Endothelial cell of umbilical vein (primary cell): ENCODE measurements around the gene STARD13. TPM values are rescaled to one million over a fixed set of nuclear protein-coding genes. Genes with fewer than 3 reads are reported as not detected.

ENCODE experiments used
- BruUV-seq: library from RNA; stranded (reverse); fragments of 400-500 nt; replicated peaks from 2 replicates; lab custom pipeline; 2021; lab: Mats Ljungman, UMichigan
- CTCF ChIA-PET: fragments of 300-600, 350-600 bp; sonication (Branson Sonifier 250); formaldehyde crosslinking; loops from one replicate; lab custom pipeline; 2021; ENCODE audit warnings: antibody characterized with exemption, inconsistent platforms; lab: Charles Lee
- POLR2A ChIA-PET: fragments of 300-600, 350-600 bp; sonication (Branson Sonifier 250); formaldehyde crosslinking; loops from one replicate; lab custom pipeline; 2021; ENCODE audit warnings: antibody characterized with exemption, inconsistent platforms; lab: Charles Lee
- DNase-seq: peaks from one replicate; pipeline ENCODE4 v3.0.0-alpha.2; 2011; ENCODE audit warnings: low read depth, low spot score
- FAIRE-seq: peaks from 2 replicates; lab custom pipeline; 2011; peaks lifted over from hg19 to GRCh38; lab: Jason Lieb, UNC
- H2AFZ ChIP-seq: 2 replicates; pipeline ENCODE4 v1.6.0; 2012; ENCODE audit warnings: low read depth, low read length, control low read depth, inconsistent platforms
- H3K27ac ChIP-seq: 2 replicates; pipeline ENCODE4 v1.5.1; 2011; ENCODE audit warnings: low read depth, mild to moderate bottlenecking, control low read depth, low read length, moderate library complexity; ENCODE audit not compliant: insufficient read depth
- H3K27me3 ChIP-seq, 2 experiments: 2 replicates each; pipeline versions ENCODE4 v1.6.0 to v1.6.1; 2011; ENCODE audit warnings: low read length in 2 of 2, mixed read lengths in 1 of 2; ENCODE audit not compliant: control insufficient read depth in 2 of 2, insufficient read depth in 2 of 2
- H3K36me3 ChIP-seq, 2 experiments: 2 replicates in 1 of 2; 3 replicates in 1 of 2; pipeline ENCODE4 v1.5.1; 2011; ENCODE audit warnings: low read length in 2 of 2, mild to moderate bottlenecking in 1 of 2, moderate library complexity in 1 of 2; ENCODE audit not compliant: control insufficient read depth in 2 of 2, insufficient read depth in 2 of 2; ENCODE audit errors: extremely low read depth in 1 of 2
- H3K4me1 ChIP-seq: 3 replicates; pipeline ENCODE4 v1.5.1; 2011; ENCODE audit warnings: mild to moderate bottlenecking, low read length; ENCODE audit not compliant: control insufficient read depth, insufficient read depth; ENCODE audit errors: extremely low read depth
- H3K4me2 ChIP-seq: 2 replicates; pipeline ENCODE4 v1.6.1; 2011; ENCODE audit warnings: low read length, control low read depth, mixed read lengths; ENCODE audit not compliant: insufficient read depth
- H3K4me3 ChIP-seq, 3 experiments: fragments of 200-600 bp in 1 of 3; sonication (generic), shearing (Covaris generic) in 1 of 3; replicated peaks in 1 of 3; 2 replicates each; pipeline ENCODE4 v1.5.1; 2011 to 2016; ENCODE audit warnings: control low read depth in 3 of 3, low read length in 3 of 3, mild to moderate bottlenecking in 2 of 3, inconsistent platforms in 1 of 3, low read depth in 1 of 3, moderate library complexity in 1 of 3; ENCODE audit not compliant: insufficient read depth in 1 of 3
- H3K79me2 ChIP-seq: 2 replicates; pipeline ENCODE4 v1.6.0; 2012; ENCODE audit warnings: low read length, inconsistent platforms; ENCODE audit not compliant: control insufficient read depth, insufficient read depth
- H3K9ac ChIP-seq: replicated peaks from 2 replicates; pipeline ENCODE3; 2011; ENCODE audit warnings: low read length, control low read depth; ENCODE audit not compliant: insufficient read depth; ENCODE audit errors: extremely low read depth
- H3K9me1 ChIP-seq: replicated peaks from 3 replicates; pipeline ENCODE4 v1.6.0; 2011; ENCODE audit warnings: mild to moderate bottlenecking, low read length; ENCODE audit not compliant: control insufficient read depth, insufficient read depth; ENCODE audit errors: extremely low read depth
- H3K9me3 ChIP-seq: replicated peaks from 2 replicates; pipeline ENCODE4 v1.5.1; 2012; ENCODE audit warnings: low read length, inconsistent platforms; ENCODE audit not compliant: control insufficient read depth, insufficient read depth
- H4K20me1 ChIP-seq: replicated peaks from 2 replicates; pipeline ENCODE3; 2011; ENCODE audit warnings: mild to moderate bottlenecking, low read length; ENCODE audit not compliant: control insufficient read depth, insufficient read depth; ENCODE audit errors: extremely low read depth
- CTCF ChIP-seq, 2 donors: IDR thresholded peaks; 1 replicate in 1 of 2; 2 replicates in 1 of 2; pipeline ENCODE4 v1.5.1; 2011; ENCODE audit warnings: low read length in 2 of 2, mild to moderate bottlenecking in 2 of 2, moderate library complexity in 2 of 2, control low read depth in 1 of 2, inconsistent platforms in 1 of 2, low read depth in 1 of 2; ENCODE audit not compliant: insufficient read depth in 1 of 2; ENCODE audit errors: extremely low read depth in 1 of 2
- EZH2 ChIP-seq: IDR thresholded peaks from 2 replicates; pipeline ENCODE4 v1.6.1; 2012; ENCODE audit warnings: borderline replicate concordance, low read depth, mild to moderate bottlenecking, moderate library complexity, low read length, inconsistent platforms; ENCODE audit not compliant: severe bottlenecking
- FOS ChIP-seq: IDR thresholded peaks from 2 replicates; pipeline ENCODE4 v1.6.1; 2011; ENCODE audit warnings: mild to moderate bottlenecking, low read length, moderate library complexity, borderline replicate concordance; ENCODE audit not compliant: insufficient read depth
- GATA2 ChIP-seq: IDR thresholded peaks from 2 replicates; pipeline ENCODE4 v1.7.0; 2011; ENCODE audit warnings: low read depth, mild to moderate bottlenecking, moderate library complexity, mixed read lengths, low read length; ENCODE audit not compliant: insufficient read length, insufficient read depth
- JUN ChIP-seq: IDR thresholded peaks from 2 replicates; pipeline ENCODE4 v1.6.1; 2011; ENCODE audit warnings: borderline replicate concordance, low read depth; ENCODE audit not compliant: insufficient read length, insufficient read depth
- MAX ChIP-seq: IDR thresholded peaks from 2 replicates; pipeline ENCODE4 v1.6.1; 2011; ENCODE audit not compliant: insufficient read depth, insufficient read length
- MYC ChIP-seq: IDR thresholded peaks from one replicate; pipeline ENCODE4 v1.6.1; 2011; ENCODE audit warnings: mild to moderate bottlenecking, low read depth, low read length
- POLR2A ChIP-seq: IDR thresholded peaks from 2 replicates; pipeline ENCODE4 v1.6.1; 2012; ENCODE audit warnings: low read depth, mild to moderate bottlenecking, control low read depth, low read length
- POLR2AphosphoS5 ChIP-seq: IDR thresholded peaks from 2 replicates; pipeline ENCODE4 v1.6.1; 2012; ENCODE audit warnings: low read depth, mild to moderate bottlenecking, control low read depth, low read length, moderate library complexity; ENCODE audit not compliant: insufficient read depth
- dilution Hi-C: fragments of 300-500 bp; cut with MboI; formaldehyde crosslinking; loops from one replicate; pipeline ENCODE4 v1.15.0; 2019; ENCODE audit warnings: low sequenced_read_pairs; ENCODE audit not compliant: extremely low pct_ligation_motif_present
- intact Hi-C: fragments of 100-400 bp; cut with micrococcal nuclease; formaldehyde crosslinking; loops from one replicate; pipeline ENCODE4 v1.10.0; 2022
- polyA plus RNA-seq, 4 experiments: library from polyadenylated mRNA; depleted of rRNA in 3 of 4; stranded (reverse) in 3 of 4; unstranded in 1 of 4; fragments of >200 nt; gene quantifications; 2 replicates each; pipeline versions ENCODE4 v1.2.1 to v1.2.3, GENCODE V29; 2011 to 2012; ENCODE audit warnings: missing spikeins in 1 of 4
- total RNA-seq: library from RNA; stranded (reverse); gene quantifications from 2 replicates; pipeline ENCODE4 v1.2.3, GENCODE V29; 2021

The STARD13 gene
- total and polyA plus RNA-seq, 2 donors (not counting 3 experiments of a cell fraction or from before 2014, with no cell fraction given): 11.0 to 47.7 TPM

- no peaks in the 10 kb centered on the region for H4K20me1 ChIP-seq
- DNase-seq: no peak
- dilution Hi-C loops: no loop called here
Observed at GRCh38 chr13:33070713-33071112, 214.8 kb downstream of the STARD13 start.

More at GRCh38 chr13:33070713-33071112, 214.8 kb downstream of the STARD13 start:
- Histone ChIP-seq H3K4me1 (no peaks in the 10 kb centered on the region), H3K9me3 (no peaks in the 10 kb centered on the region), H3K4me2 (no peak overlapping the region), H3K4me3 (no peak overlapping the region), H3K36me3 (no peaks in the 10 kb centered on the region), H3K9me1 (no peaks in the 10 kb centered on the region), H3K79me2 (no peaks in the 10 kb centered on the region), H3K9ac (no peak overlapping the region), H3K27me3 (no peaks in the 10 kb centered on the region), H3K27ac (no peak overlapping the region), H2AFZ (no peak overlapping the region)
- CTCF ChIA-PET: no interaction called here
- no peak for FAIRE-seq
- POLR2A ChIA-PET: no interaction called here
- no peak for TF ChIP-seq POLR2A
- no peak for TF ChIP-seq MYC
- TF ChIP-seq MAX: no peak
- no peak for TF ChIP-seq POLR2AphosphoS5
- TF ChIP-seq FOS: no peak
- no peak for TF ChIP-seq GATA2
- no peak for TF ChIP-seq JUN
- no peak for TF ChIP-seq CTCF (IDR thresholded peaks at IDR 0.05; ENCODE audit: extremely low read depth in 1 of 2, insufficient read depth in 1 of 2, low read depth in 1 of 2, low read length in 2 of 2)
- no peak for TF ChIP-seq EZH2
- no TSS peak for BruUV-seq
- intact Hi-C loops: loop anchor here (5.0 kb wide), 1 partner anchor 472 kb away; no protein-coding TSS in a partner anchor
